Panc1 (cell line): ENCODE measurements around the gene SLC23A3.

ENCODE experiments used
- POLR2AphosphoS5 ChIP-seq: IDR thresholded peaks from 2 replicates; pipeline ENCODE4 v1.6.1; 2012; ENCODE audit warnings: mild to moderate bottlenecking, low read depth, low read length, moderate library complexity
- REST ChIP-seq, 2 experiments: IDR thresholded peaks; 2 replicates each; pipeline ENCODE4 v1.6.1; 2011 to 2012; ENCODE audit warnings: low read depth in 2 of 2, control low read depth in 1 of 2, low read length in 1 of 2, mild to moderate bottlenecking in 1 of 2, moderate library complexity in 1 of 2; ENCODE audit not compliant: insufficient read depth in 1 of 2
- TCF7L2 ChIP-seq: IDR thresholded peaks from 2 replicates; pipeline ENCODE4 v1.6.1; 2011; ENCODE audit warnings: mild to moderate bottlenecking, low read depth, low read length, inconsistent platforms
- TF ChIP-seq, protein P1 (sequence below): fragments of 450-650 bp; IDR thresholded peaks from 2 replicates; pipeline ENCODE4 v1.5.1; 2017; ENCODE audit warnings: mild to moderate bottlenecking

DNA sequence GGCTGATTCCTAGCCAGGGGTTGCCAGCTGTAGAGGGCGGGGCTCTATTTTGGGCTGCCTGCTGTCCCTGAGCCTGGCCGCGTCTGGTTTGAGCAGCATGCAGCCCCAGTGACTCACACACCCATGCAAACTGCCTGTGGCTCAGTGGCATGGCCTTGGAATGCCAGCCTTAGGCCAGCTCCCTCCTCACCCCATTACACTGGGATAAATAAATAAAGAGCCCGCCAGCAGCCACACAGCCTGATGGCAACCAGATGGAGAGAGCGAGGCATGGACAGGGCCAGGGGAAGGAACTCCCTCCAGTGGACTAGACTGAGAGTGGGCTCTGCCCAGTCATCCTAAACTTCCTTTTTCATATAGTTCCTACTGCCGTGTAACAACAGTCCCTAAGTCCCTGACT, 27.5 kb downstream of the SLC23A3 start:
- TF ChIP-seq POLR2AphosphoS5 (no peak), REST (IDR thresholded peaks at IDR 0.05; ENCODE audit: insufficient read depth in 1 of 2, low read depth in 2 of 2, low read length in 1 of 2) (no peak), TCF7L2 (no peak)
- TF ChIP-seq, protein P1, sequence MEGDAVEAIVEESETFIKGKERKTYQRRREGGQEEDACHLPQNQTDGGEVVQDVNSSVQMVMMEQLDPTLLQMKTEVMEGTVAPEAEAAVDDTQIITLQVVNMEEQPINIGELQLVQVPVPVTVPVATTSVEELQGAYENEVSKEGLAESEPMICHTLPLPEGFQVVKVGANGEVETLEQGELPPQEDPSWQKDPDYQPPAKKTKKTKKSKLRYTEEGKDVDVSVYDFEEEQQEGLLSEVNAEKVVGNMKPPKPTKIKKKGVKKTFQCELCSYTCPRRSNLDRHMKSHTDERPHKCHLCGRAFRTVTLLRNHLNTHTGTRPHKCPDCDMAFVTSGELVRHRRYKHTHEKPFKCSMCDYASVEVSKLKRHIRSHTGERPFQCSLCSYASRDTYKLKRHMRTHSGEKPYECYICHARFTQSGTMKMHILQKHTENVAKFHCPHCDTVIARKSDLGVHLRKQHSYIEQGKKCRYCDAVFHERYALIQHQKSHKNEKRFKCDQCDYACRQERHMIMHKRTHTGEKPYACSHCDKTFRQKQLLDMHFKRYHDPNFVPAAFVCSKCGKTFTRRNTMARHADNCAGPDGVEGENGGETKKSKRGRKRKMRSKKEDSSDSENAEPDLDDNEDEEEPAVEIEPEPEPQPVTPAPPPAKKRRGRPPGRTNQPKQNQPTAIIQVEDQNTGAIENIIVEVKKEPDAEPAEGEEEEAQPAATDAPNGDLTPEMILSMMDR = no peak
